Inflammatory macrophage treated with lipopolysaccharide for 4 hours (primary cell): ENCODE results near the gene PIM3.

Experiments
- DNase-seq: peaks from one replicate; pipeline ENCODE4 v3.0.0-alpha.2; 2020

The PIM3 gene

GRCh38 chr22:49956914-49957825 lies 3.4 kb upstream of the PIM3 start:
- DNase-seq, result no peak

DNA sequence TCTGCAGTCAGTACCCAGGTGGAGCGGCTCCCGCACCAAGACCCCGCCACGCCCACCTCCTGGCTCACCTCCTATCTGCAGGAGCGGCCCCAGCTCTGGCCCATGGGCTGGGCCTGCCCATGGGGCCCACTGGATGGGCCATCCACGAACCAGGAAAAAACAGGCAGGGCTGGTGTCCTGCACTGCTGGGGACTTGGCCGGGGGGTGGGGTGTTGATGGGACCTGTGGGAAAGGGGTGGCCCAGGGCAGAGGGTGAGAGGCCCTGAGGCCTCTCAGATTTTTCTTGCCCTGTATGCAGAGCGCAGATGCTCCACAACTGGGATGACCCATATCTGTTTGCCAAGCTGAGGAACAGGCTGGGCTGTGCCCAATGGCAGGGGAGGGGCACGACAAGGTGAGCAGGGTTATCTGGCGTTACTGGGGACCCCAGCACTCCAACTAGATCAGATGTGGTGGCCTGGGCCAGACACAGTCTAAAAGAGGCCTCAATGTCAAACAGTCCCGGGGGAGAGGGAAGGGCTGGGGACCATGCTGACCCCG lies 2.7 kb upstream of the PIM3 start:
- no peak for DNase-seq

DNA sequence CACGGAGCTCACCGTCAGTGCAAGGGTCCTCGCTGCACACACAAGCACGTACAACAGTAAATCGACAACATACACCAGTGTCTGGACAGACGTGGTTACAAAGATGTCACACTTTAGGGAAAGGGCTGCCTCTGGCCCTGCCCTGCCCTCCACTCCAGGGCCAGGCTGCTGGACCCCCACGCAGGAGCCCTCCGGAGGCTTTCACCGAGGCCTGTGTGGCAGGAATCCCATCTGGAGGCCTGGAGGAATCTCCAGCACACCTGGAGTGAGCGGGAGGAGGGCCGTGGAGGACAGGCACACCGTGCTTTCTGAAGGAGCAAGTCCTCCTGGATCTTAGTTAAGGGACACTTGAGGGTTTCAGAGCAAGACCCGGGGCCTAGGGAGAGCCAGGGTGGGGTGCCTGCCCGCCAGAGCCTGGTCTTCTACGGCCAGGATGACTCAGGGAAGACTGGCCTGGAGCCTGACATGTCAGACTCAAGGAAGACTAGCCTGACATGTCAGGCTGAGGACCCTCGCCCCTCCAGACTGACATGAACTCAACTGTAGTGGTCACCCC lies 2.1 kb upstream of the PIM3 start:
- no peak for DNase-seq

GRCh38 chr22:49958931-49959781 lies 1.4 kb upstream of the PIM3 start:
- DNase-seq, result no peak

DNA sequence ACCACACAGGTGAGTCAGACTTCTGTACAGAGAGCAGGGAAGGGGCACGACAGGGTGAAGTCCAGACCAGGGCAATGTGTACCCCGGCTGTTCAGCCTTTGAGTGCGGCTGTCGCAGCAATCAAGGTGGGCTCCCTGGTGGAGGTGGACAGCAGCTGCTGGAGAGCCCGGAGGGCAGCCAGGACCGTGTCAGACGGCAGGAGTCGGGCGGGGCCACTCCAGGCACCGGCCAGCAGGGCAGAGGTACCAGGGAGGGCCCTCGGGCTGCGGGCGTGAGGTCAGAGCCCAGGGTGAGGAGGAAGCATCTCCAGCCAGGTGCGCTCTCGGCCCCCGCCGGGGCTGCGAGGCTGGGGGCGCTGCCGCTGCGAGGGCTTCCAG lies 802 bp upstream of the PIM3 start:
- DNase-seq, result no peak

GRCh38 chr22:49961005-49961600 lies 531 bp downstream of the PIM3 start:
- peak; percentile 57 for DNase-seq

GRCh38 chr22:49961601-49962011 lies 1.0 kb downstream of the PIM3 start:
- DNase-seq, result peak; percentile 31

GRCh38 chr22:49962012-49962750 lies 1.6 kb downstream of the PIM3 start:
- peak; percentile 92 for DNase-seq

- DNase-seq, result no peak
Observed at GRCh38 chr22:49962751-49963646, 2.4 kb downstream of the PIM3 start.

- DNase-seq, result no peak
Observed at GRCh38 chr22:49963647-49964026, 3.1 kb downstream of the PIM3 start.

DNA sequence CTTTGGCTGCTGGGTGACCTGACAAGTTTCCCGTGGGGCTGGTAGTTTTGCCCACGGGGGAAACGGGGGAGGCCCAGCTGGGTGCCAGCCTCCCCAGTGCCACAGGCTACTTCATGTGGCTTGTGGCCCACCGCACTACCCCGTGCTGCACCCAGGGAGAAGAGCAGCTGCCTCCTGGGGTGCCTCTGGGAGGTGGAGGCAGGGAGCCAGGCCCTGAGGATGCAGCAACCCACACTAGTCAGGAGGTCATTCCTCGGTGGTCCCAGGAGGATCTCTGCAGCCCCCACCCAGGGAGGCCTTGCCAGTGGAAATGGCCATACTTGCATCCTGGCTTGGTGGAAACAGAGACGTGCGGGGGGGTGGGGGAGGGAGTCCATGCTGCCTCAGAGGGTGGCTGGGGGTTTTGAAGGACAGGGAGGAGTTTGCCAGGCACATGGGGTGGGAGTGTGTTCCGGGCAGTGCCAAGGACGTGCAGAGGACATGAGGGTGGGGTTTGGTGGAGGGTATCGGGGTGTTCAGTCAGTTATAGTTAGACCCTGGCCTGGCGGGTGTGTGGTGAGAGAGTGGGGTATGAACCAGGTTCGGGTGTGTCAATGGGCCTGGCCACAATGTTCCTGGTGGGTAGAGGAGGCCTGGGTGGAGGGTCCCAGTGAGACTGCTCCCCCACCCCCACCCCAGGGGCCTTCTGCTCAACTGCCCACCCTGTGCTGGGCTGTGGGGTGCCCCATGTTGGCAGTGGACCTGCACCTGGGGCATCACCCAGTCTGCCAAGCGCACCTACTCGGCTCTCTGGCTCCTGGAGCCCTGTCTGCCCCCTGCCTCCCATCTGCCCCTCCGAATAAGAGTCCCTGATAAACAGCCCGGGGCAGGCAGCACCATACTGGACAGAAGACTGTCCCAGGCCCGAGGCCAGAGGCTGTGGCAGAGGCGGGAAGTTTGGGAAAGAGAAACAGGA lies 3.8 kb downstream of the PIM3 start:
- DNase-seq, result no peak

DNA sequence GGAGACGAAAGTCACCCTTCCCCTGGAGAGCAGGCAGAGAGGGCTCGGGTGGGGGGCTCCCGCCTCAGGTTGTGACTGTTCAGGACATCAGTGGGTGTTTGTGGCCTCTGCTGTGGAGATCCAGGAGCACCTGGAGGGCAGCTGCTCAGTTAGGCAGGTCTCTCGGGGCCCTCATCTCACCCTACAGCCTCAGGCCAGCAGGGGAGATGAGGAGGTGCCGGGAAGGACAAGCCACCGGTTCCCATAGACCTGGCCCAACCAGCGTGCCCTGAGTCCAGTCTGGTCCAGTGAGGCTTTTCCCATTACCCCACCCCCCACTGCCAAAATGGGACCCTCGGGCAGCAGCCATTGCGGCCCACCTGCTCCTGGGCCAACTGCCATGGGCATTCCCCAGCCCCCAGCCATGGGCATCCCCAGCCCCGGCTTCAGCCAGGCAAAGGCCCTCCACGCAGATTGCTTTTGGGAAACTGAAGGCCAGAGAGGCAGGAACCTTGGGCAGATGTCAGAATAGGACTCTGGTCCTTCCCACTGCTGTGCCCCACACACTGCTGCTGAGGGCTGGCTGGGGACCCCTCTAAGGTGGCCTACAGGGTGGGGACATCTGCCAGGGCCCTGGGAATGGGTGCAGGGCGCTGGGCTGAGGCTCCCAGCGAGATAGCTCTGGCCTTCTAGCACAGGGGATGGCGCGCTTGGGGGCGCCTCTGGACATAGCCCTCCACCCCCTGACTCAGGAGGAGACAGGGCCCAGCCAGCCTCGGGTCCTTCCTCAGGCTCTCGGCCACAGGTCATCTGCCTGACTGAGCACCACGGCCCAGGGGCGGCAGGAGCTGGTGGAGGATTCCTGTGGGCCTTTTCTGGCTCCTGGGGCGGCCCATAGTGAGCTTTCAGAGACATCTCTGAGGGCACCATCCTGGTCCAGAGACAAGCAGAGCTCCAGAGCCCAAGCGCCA lies 4.8 kb downstream of the PIM3 start:
- no peak for DNase-seq

DNA sequence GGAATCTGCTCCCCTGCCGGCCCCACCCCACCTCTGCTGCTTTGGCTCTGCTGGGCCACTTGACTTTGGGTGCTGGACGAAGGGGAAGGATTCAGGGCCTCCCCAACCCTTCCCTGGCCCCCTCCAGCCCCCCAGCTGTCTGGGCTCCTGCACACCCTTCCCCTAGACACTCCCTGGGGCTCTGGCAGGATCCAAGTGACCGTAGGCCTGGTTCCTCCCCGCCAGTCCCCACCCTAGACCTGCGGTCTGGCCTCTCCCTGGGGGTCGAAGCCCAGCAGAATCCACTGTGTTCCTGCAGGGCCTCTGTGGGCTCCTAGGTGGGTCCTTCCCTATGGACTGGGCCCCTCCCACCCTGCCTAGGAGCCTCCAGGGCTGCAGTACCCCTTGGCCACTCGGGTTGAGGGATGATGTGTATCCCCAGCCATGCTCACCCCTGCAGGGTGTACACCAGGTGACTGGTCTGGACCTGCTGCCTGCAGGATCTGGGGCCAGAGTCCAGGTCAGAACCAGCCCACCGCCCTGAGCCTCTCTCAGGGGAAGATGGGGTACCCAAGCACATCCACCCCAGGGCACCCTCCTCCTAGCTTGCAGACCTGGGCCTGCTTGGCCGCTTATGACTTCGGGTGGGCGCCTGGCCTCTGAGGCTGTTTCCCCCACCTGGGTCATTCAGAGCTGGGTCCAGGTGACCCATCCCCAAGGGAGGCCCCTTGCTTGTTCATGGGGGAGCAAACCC lies 5.6 kb downstream of the PIM3 start:
- DNase-seq, result no peak

DNA sequence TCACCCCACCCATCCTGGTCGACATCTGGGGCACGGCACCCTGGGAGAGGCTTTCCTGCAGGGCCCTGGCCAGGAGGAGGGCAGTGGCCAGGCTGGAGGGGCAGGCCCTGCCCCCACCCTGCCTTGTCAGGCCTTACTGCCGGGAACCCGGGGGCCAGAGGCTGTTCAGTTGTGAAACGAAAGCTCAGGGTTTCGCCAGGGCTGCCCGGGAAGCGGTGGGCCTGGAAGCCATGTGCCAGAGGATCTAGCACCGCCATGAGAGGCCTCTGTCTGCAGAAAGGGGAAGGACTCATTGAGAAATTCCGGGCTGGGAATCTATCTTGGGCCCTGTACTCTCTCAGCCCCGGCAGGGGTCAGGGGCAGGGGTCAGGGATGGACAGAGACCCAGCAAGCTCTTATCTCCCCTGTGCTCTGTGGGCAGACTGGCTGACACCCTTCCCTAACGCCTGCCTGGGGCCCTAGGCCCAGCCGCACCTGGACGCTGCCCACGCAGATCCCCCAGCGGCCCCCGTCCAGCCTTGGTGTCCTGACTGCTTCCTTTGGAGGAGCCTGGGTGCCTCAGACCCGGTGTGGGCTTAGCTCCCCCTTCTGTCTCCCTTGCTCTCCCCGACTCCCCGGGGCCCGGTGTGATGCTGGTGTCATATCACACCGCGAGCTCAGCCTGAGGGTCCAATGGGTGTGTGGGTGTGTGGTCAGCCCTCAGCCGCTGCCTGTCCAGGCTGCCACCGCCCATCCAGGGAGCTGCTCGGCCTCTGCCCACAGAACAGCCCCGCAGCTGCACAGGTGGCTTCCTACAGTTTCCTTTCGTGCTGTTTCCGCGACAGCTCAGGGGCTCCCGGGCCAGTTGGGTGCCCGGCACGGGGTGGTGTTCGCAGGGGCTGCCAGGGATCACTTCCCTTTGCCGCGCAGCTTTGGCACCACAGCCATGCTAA lies 6.5 kb downstream of the PIM3 start:
- DNase-seq, result peak; percentile 94

DNA sequence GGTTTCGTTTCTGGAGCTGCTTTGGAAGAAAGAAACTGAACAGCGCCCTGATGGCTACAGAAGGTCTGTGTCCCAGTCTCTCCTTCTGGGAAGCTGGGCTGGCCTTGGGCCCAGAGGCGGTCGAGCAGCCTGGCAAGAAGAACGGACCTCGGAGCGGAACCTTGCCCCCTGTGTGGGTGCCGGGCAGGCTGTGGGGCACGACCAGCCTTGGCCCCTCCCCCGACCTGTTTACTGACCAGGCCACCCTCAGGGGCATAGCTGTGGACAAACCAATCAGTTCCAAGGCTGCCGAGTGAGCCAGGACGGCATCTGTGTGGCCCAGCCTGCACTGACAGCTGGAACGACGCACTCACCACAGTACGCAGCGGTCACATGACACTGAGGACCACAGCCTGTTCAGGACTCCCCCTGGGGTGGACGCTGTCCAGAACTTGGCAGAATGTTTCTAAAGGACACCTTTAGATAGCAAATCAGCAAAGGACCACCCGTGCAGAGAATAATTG lies 7.2 kb downstream of the PIM3 start:
- DNase-seq, result no peak

GRCh38 chr22:49968313-49968830 lies 7.8 kb downstream of the PIM3 start:
- DNase-seq, result no peak
